Middle frontal gyrus (tissue), 1 donor: ENCODE measurements around the gene ADAMTS18.
"Not testable (repeated sequence)": the region's sequence is repeated elsewhere in the genome, so short reads cannot be mapped to it uniquely, and the experiment has no call there.

Experiments
- DNase-seq: peaks from one replicate; pipeline ENCODE4 v3.0.0-alpha.2; 2015; ENCODE audit warnings: low spot score; ENCODE audit errors: extremely low spot score

Gene ADAMTS18

DNA sequence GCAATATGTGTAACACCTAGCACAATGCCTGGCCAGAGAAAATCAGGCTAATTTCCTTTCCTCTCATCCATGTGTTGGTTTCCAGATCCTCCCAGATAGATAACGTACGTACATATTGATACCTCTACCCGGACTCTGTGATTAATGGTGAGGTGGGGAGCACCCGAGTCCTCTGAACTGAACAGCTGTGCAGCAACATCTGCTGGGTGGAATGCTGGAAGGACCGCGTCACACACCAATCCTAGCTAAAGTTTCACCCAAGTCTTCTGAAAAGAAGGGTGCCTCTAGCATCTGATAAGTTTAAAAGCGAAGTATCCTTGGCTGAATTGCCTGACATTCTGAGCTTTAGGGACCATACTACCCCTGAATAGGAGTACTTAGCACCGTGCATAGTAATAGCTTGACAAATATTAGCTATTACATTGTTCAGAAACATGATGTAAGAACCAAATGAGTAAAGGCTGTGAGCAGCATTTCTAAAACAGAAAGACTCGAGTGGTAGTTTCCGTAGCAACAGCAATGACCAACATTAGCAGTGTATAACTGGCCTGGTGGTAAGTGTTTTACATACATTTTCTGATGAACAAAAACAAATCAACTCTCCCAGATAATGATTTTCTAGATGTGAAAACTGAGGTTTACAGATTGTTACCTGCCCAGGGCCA, 144.3 kb downstream of the ADAMTS18 start:
- DNase-seq: no peak

GRCh38 chr16:77289331-77289809, 145.5 kb downstream of the ADAMTS18 start:
- no peak for DNase-seq

- no peak for DNase-seq
These were observed 146.6 kb downstream of the ADAMTS18 start for GRCh38 chr16:77288222-77288621.

- no peak for DNase-seq
These were observed 149.2 kb downstream of the ADAMTS18 start for GRCh38 chr16:77285676-77286075.

DNA sequence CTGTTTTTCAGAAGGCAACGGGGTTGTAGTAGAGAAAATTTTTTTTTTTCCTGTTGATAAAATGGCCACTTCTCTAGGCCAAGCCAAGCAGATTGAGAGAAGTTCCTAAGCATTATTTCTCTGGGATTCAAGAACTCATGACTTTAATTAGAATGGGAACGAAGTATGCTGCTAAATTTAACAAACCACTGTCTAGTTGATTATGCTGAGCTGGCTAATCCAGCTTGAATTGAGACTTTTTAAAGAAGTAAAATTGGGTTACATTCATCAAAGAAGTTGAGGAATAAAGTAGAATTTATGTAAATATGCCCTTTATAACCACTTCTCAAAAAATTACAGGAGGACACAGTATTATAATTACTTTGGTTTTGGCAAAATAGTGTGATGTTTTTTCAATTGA, 152.5 kb downstream of the ADAMTS18 start:
- no peak for DNase-seq

- not testable (repeated sequence) for DNase-seq
These were observed 155.5 kb downstream of the ADAMTS18 start for GRCh38 chr16:77279316-77279715.

DNA sequence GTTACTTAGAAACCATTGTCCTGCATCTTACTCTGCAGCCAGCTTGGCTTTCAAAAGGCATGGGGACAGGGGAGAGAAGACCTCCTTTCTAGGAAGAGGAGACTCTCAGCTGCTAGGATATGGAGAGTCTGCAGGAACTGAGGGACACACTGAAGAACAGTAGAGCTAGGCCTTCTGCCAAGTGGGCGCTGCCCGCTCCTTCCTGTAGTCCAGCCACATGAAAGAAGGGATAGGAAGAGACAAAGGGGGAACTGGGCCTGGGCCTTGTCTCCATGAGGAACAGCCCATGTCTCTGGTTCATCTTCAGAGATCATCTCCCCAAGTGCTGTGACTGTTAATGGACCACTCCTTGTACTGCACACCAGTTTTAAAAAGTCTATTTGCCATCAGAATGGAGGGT, 157.3 kb downstream of the ADAMTS18 start:
- DNase-seq: no peak

- DNase-seq: no peak
These were observed 157.7 kb downstream of the ADAMTS18 start for GRCh38 chr16:77277141-77277540.

GRCh38 chr16:77276661-77277060, 158.2 kb downstream of the ADAMTS18 start:
- DNase-seq: no peak

GRCh38 chr16:77275303-77275702, 159.5 kb downstream of the ADAMTS18 start:
- DNase-seq: not testable (repeated sequence)

GRCh38 chr16:77273815-77274214, 161.0 kb downstream of the ADAMTS18 start:
- no peak for DNase-seq

DNA sequence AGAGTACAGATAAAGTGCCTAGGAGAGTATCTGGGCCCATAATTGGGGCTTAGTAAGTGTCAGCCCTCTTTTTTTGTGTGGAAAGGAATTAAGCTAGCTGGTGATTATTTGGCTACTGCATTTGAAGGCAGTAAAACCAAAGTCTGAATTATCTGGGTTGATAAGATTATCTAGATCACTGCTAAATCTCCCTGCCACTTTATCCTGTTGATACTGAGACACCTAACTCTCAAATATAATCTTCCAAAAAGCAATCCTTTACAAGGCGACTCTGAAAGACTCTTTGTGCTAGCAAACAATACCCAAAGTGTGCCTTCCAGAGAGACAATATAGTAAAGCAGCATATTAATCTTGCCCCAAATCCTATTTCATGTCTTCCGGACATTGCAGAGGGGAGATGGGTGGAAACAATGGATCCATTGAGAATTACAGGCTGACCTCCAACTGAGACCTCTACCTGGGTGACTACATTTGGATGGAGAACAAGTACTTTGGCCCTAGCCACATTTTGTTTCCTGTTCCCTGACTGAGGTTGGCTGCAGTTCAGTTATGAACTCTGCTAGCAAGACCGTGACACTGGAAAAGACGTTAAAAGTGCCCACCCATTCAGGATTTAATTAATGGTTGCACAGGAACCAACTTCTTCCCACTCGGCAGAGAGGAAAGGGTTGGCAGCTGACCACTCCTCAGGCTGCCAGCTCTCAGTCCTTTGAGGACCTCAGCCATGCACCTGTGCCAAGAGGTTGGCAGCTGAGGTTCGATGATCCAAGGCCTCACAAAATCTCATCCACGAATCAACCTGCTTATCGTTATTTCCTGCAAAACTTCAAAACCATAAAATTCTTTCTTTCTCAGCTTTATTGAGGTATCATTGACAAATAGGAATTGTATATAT, 163.1 kb downstream of the ADAMTS18 start:
- no peak for DNase-seq

DNA sequence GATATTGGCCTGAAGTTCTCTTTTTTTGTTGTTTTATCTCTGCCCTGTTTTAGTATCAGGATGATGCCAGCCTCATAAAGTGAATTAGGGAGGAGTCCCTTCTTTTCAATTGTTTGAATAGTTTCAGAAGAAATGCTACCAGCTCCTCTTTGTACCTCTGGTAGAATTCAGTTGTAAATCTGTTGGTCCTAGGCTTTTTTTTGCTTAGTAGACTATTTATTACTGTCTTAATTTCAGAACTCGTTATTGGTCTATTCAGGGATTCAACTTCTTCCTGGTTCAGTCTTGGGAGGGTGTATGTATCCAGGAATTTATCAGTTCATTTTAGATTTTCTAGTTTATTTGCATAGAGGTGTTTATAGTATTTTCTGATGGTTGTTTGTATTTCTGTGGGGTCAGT, 168.6 kb downstream of the ADAMTS18 start:
- not testable (repeated sequence) for DNase-seq

- no peak for DNase-seq
These were observed 171.9 kb downstream of the ADAMTS18 start for GRCh38 chr16:77262971-77263370.

GRCh38 chr16:77250400-77250799, 184.4 kb downstream of the ADAMTS18 start:
- DNase-seq: no peak

GRCh38 chr16:77246150-77246549, 188.7 kb downstream of the ADAMTS18 start:
- DNase-seq: no peak

- DNase-seq: not testable (repeated sequence)
These were observed 192.4 kb downstream of the ADAMTS18 start for GRCh38 chr16:77242471-77242870.

DNA sequence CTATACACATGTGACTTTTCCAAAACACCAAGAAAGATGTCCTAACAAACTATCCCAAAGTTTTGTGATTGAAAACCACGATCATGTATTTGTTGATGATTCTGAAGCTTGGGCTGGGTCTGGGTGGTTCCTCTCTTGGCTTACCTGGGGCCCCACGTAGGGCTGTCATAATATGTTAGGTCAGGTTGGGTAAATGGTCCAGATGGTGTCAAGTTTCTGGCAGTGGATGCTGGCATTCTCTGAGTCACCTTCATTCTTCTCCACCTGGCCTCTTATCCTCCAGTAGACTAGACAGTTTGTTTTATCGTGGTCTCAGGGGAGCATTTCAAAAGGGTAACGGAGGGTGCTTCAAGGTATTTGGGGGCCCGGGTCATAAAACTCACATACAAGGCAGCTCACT, 196.2 kb downstream of the ADAMTS18 start:
- no peak for DNase-seq

GRCh38 chr16:77236063-77236511, 198.7 kb downstream of the ADAMTS18 start:
- DNase-seq: peak; percentile 88

DNA sequence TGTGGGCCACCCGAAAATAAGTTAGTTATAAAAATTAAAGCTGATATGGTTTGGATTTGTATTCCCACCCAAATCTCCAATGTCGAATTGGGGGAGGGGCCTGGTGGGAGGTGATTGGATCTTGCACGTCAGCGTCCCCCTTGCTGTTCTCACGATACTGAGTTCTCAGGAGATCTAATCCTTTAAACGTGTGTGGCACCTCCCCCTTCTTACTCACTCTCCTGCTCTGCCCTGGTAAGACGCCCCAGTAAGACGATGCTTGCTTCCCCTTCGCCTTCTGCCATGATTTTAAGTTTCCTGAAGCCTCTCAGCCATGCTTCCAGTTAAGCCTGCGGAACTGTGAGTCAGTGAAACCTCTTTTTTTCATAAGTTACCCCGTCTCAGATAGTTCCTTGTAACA, 200.2 kb downstream of the ADAMTS18 start:
- no peak for DNase-seq

DNA sequence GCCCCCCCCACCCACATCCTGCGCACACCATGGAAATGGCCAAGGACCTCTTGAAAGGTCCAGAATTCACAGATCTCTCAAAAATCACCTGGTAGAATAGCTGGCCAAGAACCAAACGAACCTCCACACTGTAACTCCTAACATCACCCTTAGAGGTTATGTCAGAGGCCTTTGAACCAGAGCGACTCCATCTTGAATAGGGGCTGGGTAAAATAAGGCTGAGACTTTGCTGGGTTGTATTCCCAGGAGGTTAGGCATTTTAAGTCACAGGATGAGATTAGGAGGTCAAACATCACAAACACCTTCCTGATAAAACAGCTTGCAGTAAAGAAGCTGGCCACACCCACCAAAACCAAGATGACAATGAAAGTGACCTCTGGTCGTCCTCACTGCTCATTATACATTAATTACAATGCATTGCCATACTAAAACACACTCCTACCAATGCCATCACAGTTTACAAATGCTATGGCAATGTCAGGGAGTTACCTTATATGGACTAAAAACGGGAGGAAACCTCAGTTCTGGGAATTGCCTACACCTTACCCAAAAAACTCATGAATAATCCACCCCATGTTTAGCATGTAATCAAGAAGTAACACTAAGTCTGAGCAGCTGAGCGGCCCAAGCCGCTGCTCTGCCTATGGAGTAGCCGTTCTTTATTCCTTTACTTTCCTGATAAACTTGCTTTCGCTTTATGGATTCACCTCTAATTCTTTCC, 200.9 kb downstream of the ADAMTS18 start:
- no peak for DNase-seq
